NK-92 (cell line): ENCODE measurements around the gene PPP1R1A.

Experiments used
- DNase-seq: peaks from one replicate; lab custom pipeline; 2025; ENCODE audit not compliant: unreplicated experiment; lab: John Stamatoyannopoulos, UW

The PPP1R1A gene

GRCh38 chr12:54588110-54588889 lies at the start of gene PPP1R1A:
TSS of gene PPP1R1A (minus strand) at chr12:54588659. CDS start at chr12:54588488, 171 bp downstream.
- DNase-seq, result no peak

DNA sequence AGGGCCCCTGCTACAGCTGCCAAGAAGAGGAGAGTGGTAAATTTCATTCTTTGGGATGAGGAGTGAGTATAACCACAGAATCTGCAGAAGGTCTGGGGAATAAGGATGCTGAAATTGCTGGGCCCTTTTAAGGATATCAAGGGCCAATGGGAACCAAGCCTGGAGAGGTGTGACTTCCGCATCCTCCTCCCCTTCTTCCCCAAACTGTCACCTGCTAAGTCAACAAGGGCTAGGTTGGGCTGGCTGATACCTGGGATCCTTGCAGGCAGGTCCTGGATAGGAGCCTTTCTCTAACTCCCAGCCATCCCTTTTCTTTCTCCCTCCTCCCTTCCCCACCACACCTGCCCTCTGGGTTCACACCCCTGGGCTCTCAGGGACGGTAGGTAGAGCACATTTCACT lies 46.3 kb upstream of the PPP1R1A start, which contains the start of gene LACRT:
LACRT (minus strand) TSS at position 101 of the 400 bp plus-strand sequence; CDS start at position 47, 54 bp downstream.
- DNase-seq, result no peak

DNA sequence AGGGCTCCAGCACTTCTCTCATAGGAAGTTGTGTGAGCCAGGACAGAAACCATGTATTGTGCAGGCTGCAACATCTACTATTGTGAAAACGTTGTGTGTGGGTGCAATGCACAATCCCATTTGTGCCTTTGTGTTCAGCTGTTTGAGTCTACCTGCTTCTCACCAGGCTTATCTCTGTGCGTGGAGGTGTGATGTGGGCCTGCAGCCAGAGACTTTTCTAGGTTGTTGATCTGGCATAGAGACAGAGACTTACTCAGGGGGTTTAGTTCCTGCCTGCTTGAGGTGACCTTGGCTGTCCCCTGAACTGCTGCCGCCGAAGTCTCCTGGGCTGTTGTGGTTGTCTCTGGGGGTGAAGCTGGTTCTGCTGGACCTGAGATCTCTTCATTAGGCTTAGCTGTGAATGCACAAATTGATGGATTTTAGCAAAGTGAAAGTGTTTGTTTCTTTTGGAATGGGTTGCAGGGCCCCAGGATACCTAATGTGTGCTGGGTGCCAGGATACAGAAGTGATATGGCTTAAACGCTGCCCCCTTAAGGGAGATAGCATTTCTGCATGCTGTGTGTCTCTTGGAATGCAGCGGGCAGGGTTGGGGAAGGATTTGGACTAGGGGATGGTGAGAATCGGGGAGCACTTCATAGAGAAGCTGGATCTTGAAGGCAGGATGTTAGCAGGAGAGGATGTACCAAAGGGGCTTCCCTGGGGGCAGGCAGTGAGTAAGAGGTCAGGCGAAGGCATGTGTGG lies 43.7 kb upstream of the PPP1R1A start:
- DNase-seq, result no peak

DNA sequence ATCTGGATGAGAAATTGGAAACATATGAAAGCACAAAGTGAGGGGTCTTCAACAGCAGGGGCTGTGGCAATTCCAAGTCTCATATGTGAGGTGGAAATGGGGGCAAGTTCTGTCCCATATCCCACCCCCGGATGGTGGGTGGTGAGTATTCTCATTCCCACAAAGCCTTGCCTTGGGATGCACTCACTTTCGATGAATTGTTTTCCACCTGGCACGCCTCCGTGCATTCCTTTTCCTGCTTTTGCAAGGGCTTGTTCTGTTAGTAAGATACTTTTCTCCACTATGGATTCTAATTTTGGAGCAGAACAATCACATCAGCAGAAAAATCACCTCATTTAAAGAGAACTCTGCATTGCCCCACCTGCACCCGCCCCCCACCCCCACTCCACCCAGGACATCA lies 43.1 kb upstream of the PPP1R1A start:
- no peak for DNase-seq

DNA sequence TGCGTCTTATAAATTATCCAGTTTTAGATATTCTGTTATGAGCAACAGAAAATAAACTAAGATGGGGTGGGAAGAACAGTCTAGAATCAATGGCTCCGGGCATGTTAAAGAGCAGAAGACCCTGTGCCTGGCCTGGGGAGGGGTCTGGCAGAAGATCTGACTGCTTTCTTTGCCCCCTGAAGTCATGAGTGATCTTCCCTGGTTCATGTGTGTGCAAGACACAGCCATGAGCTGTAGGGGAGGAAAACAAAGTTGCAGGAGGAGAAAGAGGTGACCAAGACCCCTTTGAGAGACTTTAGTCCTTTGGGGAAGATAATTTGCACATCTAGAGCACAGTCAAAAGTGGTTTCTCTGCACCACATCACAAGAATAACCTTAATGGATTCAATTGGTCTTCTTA lies 41.5 kb upstream of the PPP1R1A start:
- no peak for DNase-seq

DNA sequence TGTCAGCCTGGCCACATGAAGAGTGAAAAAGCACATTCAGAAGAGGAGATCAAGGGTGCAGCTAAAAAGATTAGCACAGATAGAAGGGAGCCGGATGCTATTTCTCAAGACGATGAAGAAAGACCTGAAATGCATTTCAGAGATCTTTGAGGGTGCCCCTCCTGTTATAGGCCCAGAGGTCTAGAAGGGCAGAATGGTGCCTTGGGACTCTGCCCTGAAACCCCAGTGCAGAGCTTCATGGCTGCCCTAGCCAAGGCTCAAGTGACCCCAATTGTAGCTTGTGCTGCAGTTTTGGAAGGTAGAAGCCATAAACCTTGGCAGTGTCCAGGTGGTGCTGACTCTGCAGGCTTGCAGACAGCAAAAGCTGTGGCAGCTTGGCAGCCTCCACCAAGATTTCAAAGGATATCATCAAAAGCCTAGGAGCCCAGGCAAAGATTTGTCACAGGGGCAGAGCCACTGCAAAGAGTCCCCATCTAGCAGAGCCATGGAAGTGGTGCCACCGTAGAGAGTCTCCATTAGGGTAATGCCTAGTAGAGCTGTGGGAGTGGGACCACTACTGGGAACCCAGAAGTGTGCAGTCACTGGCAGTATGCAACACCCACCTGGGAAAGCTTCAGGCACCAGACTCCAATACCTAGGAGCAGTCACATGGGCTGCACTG lies 39.9 kb upstream of the PPP1R1A start:
- DNase-seq, result no peak

- no peak for DNase-seq
These were observed 38.8 kb upstream of the PPP1R1A start for GRCh38 chr12:54627304-54627703.

DNA sequence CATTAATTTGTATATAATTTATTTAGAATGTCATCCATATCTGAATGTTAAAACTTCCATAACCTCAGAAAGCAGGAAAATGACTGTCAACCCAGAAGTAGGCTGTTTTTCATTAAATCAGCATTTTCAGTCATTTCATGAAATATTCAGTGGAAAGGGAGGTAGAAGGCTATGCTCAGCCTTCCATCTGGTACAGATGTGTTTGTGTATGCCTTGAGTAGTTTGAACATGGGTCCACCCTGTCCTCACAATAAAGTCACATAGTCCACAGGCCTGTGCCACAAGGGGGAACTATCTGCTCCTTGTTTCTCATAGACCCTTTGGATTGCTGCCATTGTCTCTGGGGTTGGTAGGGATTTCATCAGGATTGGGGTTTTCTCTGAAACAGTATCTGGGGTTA lies 37.1 kb upstream of the PPP1R1A start:
- DNase-seq, result no peak

DNA sequence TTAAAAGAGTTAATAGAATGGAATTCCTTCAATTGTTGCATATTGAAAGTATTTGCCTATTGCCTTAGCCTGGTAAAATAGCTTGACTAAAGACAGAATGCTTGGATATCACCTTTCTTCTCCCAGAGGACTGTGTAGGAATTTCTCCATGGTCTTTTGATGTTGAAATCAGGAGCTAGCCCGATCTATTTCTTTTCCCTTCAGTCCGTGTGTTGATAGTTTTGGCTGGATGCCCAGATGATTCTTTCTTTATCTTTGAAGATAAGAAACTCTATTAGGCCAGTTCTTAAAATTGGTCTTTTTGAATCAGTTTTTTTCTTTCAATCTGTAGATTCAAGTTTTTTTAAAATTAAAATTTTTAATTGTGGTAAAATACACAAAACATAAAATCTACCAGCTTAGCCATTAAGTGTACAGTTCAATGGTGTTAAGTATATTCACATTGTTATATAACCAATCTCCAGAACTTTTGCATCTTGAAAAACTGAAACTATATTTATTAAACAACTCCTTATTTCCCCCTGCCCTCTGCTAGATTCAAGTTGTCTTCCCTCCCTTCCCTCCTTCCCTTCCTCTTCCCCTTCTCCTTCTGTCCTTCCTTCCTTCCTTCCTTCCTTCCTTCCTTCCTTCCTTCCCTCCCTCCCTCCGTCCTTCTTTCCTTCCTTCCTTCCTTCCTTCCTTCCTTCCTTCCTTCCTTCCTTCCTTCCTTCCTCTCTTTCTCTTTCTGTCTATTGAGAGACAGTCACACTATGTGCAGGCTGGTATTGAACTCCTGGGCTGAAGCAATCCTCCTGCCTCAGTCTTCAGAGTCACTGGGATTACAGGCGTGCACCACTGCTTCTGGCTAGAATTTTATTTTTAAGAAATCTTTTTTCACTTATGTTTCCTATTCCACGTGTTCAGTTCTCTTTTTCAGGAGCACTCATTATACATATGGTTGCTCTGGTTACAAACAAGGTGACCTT lies 36.1 kb upstream of the PPP1R1A start:
- no peak for DNase-seq

GRCh38 chr12:54622463-54623183 lies 34.2 kb upstream of the PPP1R1A start:
- DNase-seq, result no peak

- DNase-seq, result no peak
These were observed 28.6 kb upstream of the PPP1R1A start for GRCh38 chr12:54616933-54617680.

GRCh38 chr12:54612225-54612750 lies 23.8 kb upstream of the PPP1R1A start:
- DNase-seq, result no peak

DNA sequence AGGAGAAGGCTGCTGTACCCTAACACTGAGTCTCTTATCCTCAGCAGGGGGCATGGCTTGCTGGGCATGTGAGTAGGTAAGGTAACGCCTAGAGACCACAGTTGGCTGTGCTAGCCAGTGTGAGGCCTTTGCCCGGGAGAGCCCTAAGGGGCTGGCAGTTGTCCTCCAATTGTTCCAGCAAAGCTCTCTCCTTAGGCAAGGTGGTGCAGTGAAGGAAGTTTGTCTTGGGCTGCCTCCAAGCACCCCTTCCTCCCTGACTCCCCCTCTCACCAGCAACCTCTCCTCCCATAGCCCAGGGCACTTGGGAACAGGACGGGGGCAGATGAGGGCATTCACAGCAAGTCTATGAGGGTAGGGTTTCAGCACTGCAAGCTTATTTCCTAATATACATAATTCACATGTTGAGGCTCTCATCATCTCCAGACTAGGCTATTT lies 23.3 kb upstream of the PPP1R1A start:
- no peak for DNase-seq

DNA sequence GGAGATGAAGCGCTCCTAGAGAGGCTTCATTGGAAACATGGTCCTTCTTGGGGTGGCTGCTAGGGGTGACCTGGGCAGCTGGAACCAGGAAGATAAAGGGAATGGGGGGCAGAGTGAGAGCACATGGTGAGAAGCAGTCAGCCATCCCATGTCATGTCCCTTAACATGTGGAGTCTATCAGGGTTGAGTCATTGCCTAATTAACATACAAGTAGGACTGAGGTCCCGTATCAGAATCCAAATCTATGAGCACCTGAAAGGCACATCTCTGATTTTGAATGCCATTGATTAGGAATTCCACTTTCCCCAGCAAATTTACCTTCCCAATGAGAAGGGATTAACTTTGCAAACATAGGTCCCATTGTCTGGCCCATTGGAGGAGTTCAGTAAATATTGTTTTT lies 20.3 kb upstream of the PPP1R1A start:
- DNase-seq, result no peak

GRCh38 chr12:54608156-54608555 lies 19.7 kb upstream of the PPP1R1A start:
- DNase-seq, result no peak

DNA sequence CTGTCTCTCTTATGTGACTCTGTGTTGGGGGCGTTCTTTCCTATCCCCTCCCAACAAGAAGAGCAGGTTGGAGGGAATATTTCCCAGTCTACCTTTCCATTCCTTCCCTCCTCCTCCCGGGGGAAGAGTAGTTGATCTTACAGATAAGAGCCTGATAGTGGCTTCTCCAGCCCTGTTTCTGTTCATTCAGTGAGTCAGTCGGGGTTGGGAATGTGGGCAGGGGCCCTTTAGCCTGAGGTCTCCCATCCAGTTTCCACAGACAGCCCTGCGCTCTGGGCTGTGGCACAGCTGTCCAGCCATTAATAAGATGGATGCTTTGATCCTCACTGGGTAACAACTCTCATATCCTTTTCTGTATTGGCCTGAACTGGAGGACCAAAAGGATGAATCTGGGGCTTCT lies 18.1 kb upstream of the PPP1R1A start:
- DNase-seq, result no peak

- DNase-seq, result no peak
These were observed 16.9 kb upstream of the PPP1R1A start for GRCh38 chr12:54605138-54605970.

DNA sequence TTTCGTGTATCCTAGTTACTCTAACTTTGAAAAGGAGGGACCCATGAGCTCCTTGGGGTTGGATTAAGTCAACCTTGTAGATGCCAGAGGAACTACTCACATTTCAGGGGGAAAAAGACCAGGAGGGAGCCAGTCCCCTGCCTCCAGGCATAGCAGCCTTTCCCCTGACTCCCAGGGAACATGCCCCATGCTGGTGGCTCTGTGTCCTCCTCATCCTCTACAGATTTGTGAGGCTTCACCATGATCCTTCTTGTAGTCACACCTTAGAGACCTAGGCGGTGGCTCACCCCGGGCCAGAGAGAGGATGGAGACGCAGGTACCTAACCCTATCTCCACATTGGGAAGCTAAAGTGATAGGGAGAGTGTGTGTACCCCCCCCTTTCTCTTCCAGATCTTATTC lies 16.0 kb upstream of the PPP1R1A start:
- no peak for DNase-seq
